Astrocyte (in vitro differentiated cells and primary cell): ENCODE data around the gene HIGD2B.
"Not testable (repeated sequence)": the region's sequence is repeated elsewhere in the genome, so short reads cannot be mapped to it uniquely, and the experiment has no call there.

Source experiments
- CTCF ChIP-seq: IDR thresholded peaks from 2 replicates; pipeline ENCODE4 v1.5.1; 2011; ENCODE audit warnings: low read depth, mild to moderate bottlenecking, inconsistent platforms, low read length, moderate library complexity; ENCODE audit not compliant: insufficient read depth
- EZH2 ChIP-seq: IDR thresholded peaks from 2 replicates; pipeline ENCODE4 v1.6.1; 2012; ENCODE audit warnings: mild to moderate bottlenecking, low read length, inconsistent platforms; ENCODE audit not compliant: insufficient read depth

DNA sequence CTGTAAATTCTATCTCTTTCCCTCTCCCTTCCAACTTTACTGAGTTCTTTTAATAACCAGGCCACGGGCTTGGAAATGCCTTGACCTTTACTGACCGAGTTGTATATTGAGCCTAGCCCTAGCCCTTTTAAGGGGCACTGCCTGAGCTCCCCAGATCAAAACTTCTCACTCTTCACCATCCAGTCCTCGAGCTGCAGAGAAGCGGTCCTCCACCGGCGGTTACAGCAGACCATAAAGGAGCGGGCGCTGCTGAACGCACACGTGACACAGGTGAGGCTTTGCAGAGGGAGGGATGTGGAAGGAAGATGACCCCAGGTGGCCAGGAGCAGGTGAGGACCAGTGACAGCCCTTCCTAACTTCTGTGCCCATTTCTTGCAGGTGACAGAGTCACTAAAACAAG, 24.9 kb downstream of the HIGD2B start:
- TF ChIP-seq CTCF, EZH2: not testable (repeated sequence)
